Endothelial cell (in vitro differentiated cells): Measurements from ENCODE around the gene IL20RB. TPM values are rescaled to one million over a fixed set of nuclear protein-coding genes. Genes with fewer than 3 reads are reported as not detected.

Source experiments
- DNase-seq: peaks from one replicate; pipeline ENCODE4 v3.0.0; 2021; ENCODE audit warnings: low spot score
- H3K27ac Mint-ChIP-seq: one replicate; pipeline ENCODE4 v1.8.0; 2021; ENCODE audit warnings: mixed read lengths, inconsistent platforms; ENCODE audit not compliant: unreplicated experiment
- H3K27me3 Mint-ChIP-seq: one replicate; pipeline ENCODE4 v1.8.0; 2021; ENCODE audit warnings: mild to moderate bottlenecking, moderate library complexity, mixed read lengths, inconsistent platforms; ENCODE audit not compliant: unreplicated experiment
- H3K36me3 Mint-ChIP-seq: one replicate; pipeline ENCODE4 v1.8.0; 2021; ENCODE audit warnings: mild to moderate bottlenecking, low read depth, mixed read lengths, inconsistent platforms; ENCODE audit not compliant: unreplicated experiment
- H3K4me1 Mint-ChIP-seq: one replicate; pipeline ENCODE4 v1.8.0; 2021; ENCODE audit warnings: mild to moderate bottlenecking, mixed read lengths, inconsistent platforms; ENCODE audit not compliant: unreplicated experiment
- H3K4me3 Mint-ChIP-seq: one replicate; pipeline ENCODE4 v1.8.0; 2021; ENCODE audit warnings: mild to moderate bottlenecking, mixed read lengths, inconsistent platforms; ENCODE audit not compliant: unreplicated experiment
- H3K9me3 Mint-ChIP-seq: one replicate; pipeline ENCODE4 v1.8.0; 2021; ENCODE audit warnings: mixed read lengths, inconsistent platforms; ENCODE audit not compliant: unreplicated experiment
- total RNA-seq: library from RNA; stranded (reverse); fragmentation: NEBNext Ultra II Directional; extraction: Animal tissue kit (Norgen Biotek cat#: 25700); gene quantifications from one replicate; pipeline ENCODE4 v1.2.1, GENCODE V29; 2021; ENCODE audit not compliant: unreplicated experiment
- TF ChIP-seq, protein P1 (sequence below): fragments of 200-600 bp; sonication (generic); IDR thresholded peaks from one replicate; pipeline ENCODE4 v1.5.0; 2021; ENCODE audit warnings: antibody characterized with exemption; ENCODE audit not compliant: unreplicated experiment

IL20RB gene
- total RNA-seq, 1 donor from 2014 or later = 2.9 TPM

DNA sequence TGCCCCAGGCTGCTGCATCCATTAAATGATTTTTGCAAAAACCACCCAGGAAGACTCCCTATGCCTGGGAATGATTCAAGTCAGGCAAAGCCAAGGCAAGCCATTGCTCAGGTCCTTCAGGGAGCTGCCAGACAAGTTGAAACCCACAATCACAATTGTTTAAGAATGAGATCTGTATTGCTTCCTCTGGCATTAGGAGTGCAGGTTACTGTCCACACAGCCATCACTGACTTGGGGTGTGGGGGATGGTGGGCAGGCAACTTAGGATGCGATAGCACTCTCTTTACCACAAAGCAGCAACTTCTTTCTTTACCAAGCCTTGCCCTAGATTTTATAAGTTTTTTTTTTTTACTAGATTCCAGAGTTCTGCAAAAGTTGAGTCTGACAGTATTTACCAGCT is 15.0 kb upstream of the IL20RB start:
- DNase-seq = no peak
- TF ChIP-seq, protein P1, sequence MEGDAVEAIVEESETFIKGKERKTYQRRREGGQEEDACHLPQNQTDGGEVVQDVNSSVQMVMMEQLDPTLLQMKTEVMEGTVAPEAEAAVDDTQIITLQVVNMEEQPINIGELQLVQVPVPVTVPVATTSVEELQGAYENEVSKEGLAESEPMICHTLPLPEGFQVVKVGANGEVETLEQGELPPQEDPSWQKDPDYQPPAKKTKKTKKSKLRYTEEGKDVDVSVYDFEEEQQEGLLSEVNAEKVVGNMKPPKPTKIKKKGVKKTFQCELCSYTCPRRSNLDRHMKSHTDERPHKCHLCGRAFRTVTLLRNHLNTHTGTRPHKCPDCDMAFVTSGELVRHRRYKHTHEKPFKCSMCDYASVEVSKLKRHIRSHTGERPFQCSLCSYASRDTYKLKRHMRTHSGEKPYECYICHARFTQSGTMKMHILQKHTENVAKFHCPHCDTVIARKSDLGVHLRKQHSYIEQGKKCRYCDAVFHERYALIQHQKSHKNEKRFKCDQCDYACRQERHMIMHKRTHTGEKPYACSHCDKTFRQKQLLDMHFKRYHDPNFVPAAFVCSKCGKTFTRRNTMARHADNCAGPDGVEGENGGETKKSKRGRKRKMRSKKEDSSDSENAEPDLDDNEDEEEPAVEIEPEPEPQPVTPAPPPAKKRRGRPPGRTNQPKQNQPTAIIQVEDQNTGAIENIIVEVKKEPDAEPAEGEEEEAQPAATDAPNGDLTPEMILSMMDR = no peak
- H3K4me3 Mint-ChIP-seq = no peak overlapping the region
- H3K4me1 Mint-ChIP-seq = peaks cover 29% of the 10 kb centered on the region
- H3K9me3 Mint-ChIP-seq = no peaks in the 10 kb centered on the region
- H3K36me3 Mint-ChIP-seq = peaks cover 5% of the 10 kb centered on the region
- H3K27ac Mint-ChIP-seq = no peak overlapping the region
- H3K27me3 Mint-ChIP-seq = peaks cover 3% of the 10 kb centered on the region

DNA sequence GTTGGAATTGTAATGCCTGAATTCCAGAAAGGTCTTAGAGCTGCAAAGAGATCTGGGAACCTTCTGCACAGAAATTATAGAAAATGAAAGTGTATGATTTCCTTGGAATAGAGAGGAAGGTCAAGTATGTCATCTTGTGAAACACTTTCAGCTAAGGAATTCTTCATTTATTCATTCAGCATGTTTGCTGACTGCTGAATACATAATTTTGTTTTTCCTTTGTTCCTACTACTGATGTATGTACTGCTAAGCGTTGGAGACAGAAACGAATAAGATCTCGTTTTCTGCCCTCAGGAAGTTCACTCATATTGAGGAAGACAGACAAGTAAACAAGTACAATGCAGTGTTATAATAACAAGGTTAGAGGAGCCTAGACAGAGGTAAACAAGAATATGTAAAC is 14.3 kb upstream of the IL20RB start:
- Mint-ChIP-seq H3K27me3 (peaks cover 3% of the 10 kb centered on the region), H3K9me3 (no peaks in the 10 kb centered on the region), H3K4me1 (peaks cover 30% of the 10 kb centered on the region), H3K27ac (no peak overlapping the region), H3K4me3 (no peak overlapping the region), H3K36me3 (peaks cover 5% of the 10 kb centered on the region)
- DNase-seq = no peak
- TF ChIP-seq, protein P1 = no peak

DNA sequence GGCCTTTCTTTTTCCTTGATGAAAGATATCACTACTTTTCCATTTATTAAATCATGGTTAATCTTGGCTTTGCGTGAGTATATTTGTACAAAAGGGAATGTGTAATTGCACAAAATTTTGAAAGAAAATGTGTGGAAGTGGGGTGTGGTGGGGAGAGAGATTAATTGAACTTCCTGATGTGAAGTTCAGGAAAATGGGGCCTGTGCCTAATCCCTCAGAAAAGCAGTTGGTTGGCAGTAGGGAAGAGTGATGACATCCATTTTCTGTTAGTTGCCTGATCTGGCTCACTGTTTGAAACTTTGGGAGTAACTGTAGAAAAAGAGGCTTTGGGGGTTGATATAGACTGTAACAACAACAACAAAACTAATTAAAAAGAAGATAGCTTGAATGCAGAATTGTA is 10.8 kb upstream of the IL20RB start:
- no peak overlapping the region for H3K27ac Mint-ChIP-seq
- peaks cover 32% of the 10 kb centered on the region for H3K4me1 Mint-ChIP-seq
- DNase-seq = no peak
- peaks cover 3% of the 10 kb centered on the region for H3K27me3 Mint-ChIP-seq
- TF ChIP-seq, protein P1 = no peak
- H3K9me3 Mint-ChIP-seq = no peaks in the 10 kb centered on the region
- H3K36me3 Mint-ChIP-seq = peaks cover 5% of the 10 kb centered on the region
- no peak overlapping the region for H3K4me3 Mint-ChIP-seq

DNA sequence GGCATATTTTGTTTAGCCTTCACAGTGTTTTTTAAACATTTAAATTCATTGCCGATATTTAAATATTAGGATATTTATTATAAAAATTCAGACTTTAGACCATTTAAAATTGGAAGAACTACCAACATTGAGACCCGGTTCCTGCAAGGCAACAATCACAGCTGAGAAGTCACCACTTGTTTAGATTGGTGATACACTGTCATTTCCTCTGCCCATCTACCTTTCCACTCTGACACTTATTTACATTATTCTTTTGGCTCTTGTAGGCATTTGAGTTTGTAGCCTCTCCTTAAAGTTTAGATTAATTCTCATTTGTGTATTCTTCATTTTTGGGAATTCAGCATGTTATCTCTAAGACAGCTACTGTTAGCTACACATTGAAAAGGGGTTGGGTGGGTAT is 10.3 kb upstream of the IL20RB start:
- peaks cover 5% of the 10 kb centered on the region for H3K36me3 Mint-ChIP-seq
- no peak overlapping the region for H3K27ac Mint-ChIP-seq
- peaks cover 3% of the 10 kb centered on the region for H3K27me3 Mint-ChIP-seq
- DNase-seq = no peak
- TF ChIP-seq, protein P1 = no peak
- H3K9me3 Mint-ChIP-seq = no peaks in the 10 kb centered on the region
- peaks cover 30% of the 10 kb centered on the region for H3K4me1 Mint-ChIP-seq
- no peak overlapping the region for H3K4me3 Mint-ChIP-seq

DNA sequence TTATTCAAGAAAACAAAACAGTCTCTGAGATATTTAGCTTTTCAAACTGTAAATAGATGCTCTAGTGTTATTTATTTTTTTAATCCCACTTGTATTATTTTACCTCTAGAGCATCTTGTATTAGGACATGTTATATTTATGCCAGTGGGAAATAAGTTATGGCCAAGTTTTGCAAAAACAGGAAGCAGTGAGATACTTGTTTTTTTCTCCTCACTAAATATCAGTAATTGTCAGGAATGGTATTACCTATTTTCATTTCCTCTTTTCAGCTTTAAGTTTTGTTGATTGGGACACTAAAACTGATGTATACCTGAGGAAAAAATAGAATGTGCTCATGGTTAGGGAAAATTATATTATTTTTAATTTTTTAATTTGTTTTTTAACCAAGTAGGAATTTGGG is 8.6 kb upstream of the IL20RB start:
- no peaks in the 10 kb centered on the region for H3K9me3 Mint-ChIP-seq
- TF ChIP-seq, protein P1 = no peak

More for the DNA sequence above, 8.6 kb upstream of the IL20RB start:
- H3K36me3 Mint-ChIP-seq = peaks cover 5% of the 10 kb centered on the region
- no peak for DNase-seq
- H3K4me3 Mint-ChIP-seq = peak overlapping the region; percentile 68
- H3K27ac Mint-ChIP-seq = peak overlapping the region; percentile 64
- H3K27me3 Mint-ChIP-seq = no peaks in the 10 kb centered on the region
- H3K4me1 Mint-ChIP-seq = peaks cover 18% of the 10 kb centered on the region
